Vagina (tissue), 2 donors: ENCODE data around the gene ADORA2A. TPM values are rescaled to one million over a fixed set of nuclear protein-coding genes. Genes with fewer than 3 reads are reported as not detected.

ENCODE experiments used
- DNase-seq, 2 donors: peaks; one replicate each; pipeline ENCODE4 v3.0.0-alpha.2; 2017; ENCODE audit errors: extremely low spot score in 2 of 2
- H3K27ac ChIP-seq: fragments of 200-600 bp; sonication (generic); one replicate; pipeline ENCODE4 v1.5.1; 2019
- H3K27me3 ChIP-seq: fragments of 200-600 bp; sonication (generic); one replicate; pipeline ENCODE4 v1.5.1; 2019
- H3K36me3 ChIP-seq, 2 donors: fragments of 200-600 bp; sonication (generic); one replicate each; pipeline ENCODE4 v1.5.1; 2017 to 2019
- H3K4me1 ChIP-seq: fragments of 200-600 bp; sonication (generic); one replicate; pipeline ENCODE4 v1.5.1; 2019
- H3K4me3 ChIP-seq, 2 donors: fragments of 200-600 bp; sonication (generic); 1 replicate in 1 of 2; 2 replicates in 1 of 2; pipeline ENCODE4 v1.5.1; 2016 to 2019
- H3K9me3 ChIP-seq: fragments of 200-600 bp; sonication (generic); one replicate; pipeline ENCODE4 v1.5.1; 2019
- CTCF ChIP-seq, 3 experiments: fragments of 450-650 bp in 2 of 3; fragments of 200-600 bp in 1 of 3; sonication (generic) in 1 of 3; IDR thresholded peaks; one replicate each; pipeline ENCODE4 v1.5.1; 2017 to 2019; ENCODE audit warnings: antibody characterized with exemption in 3 of 3, mild to moderate bottlenecking in 2 of 3, moderate library complexity in 2 of 3
- POLR2A ChIP-seq, 2 donors: fragments of 450-650 bp; IDR thresholded peaks; one replicate each; pipeline ENCODE4 v1.6.1; 2017; ENCODE audit warnings: antibody characterized with exemption in 2 of 2, mild to moderate bottlenecking in 2 of 2, moderate library complexity in 2 of 2
- POLR2AphosphoS5 ChIP-seq, 2 donors: sonication (generic); formaldehyde crosslinking; IDR thresholded peaks; one replicate each; pipeline ENCODE4 v1.9.0; 2017; ENCODE audit warnings: antibody characterized with exemption in 2 of 2, mild to moderate bottlenecking in 2 of 2, low read depth in 1 of 2; ENCODE audit not compliant: insufficient read depth in 1 of 2
- intact Hi-C: fragments of 100-400 bp; cut with DNase I; formaldehyde crosslinking; loops from one replicate; pipeline ENCODE4 v1.15.1; 2023
- total RNA-seq: library from RNA; depleted of rRNA; stranded (reverse); fragments of >200 nt; gene quantifications from one replicate; pipeline ENCODE4 v1.2.3, GENCODE V29; 2016

Gene ADORA2A
- total RNA-seq: 5.2 TPM

GRCh38 chr22:24427500-24428164 lies at the start of gene ADORA2A:
Gene ADORA2A, plus strand, starts transcription at chr22:24427599. Its CDS starts 5,806 bp downstream, at chr22:24433405.
- intact Hi-C loops: loop anchor here (10.0 kb wide), 1 partner anchor 103 kb away; no protein-coding TSS in a partner anchor

GRCh38 chr22:24379536-24379935 lies 47.9 kb upstream of the ADORA2A start:
- Histone ChIP-seq H3K27ac (no peak overlapping the region), H3K9me3 (no peaks in the 10 kb centered on the region), H3K36me3 (peaks cover 2 to 24% of the 10 kb centered on the region in 2 donors), H3K4me1 (no peaks in the 10 kb centered on the region), H3K27me3 (no peaks in the 10 kb centered on the region), H3K4me3 (no peak overlapping the region)
- TF ChIP-seq CTCF (IDR thresholded peaks at IDR 0.05) (no peak), POLR2AphosphoS5 (IDR thresholded peaks at IDR 0.05; ENCODE audit: insufficient read depth in 1 of 2, low read depth in 1 of 2) (no peak), POLR2A (IDR thresholded peaks at IDR 0.05) (no peak)
- intact Hi-C loops: no loop called here
- no peak for DNase-seq

More at GRCh38 chr22:24427500-24428164, at the start of gene ADORA2A:
- TF ChIP-seq POLR2AphosphoS5 (IDR thresholded peaks at IDR 0.05; ENCODE audit: insufficient read depth in 1 of 2, low read depth in 1 of 2): peak in 1 of 2 donors; percentile 44
- TF ChIP-seq POLR2A (IDR thresholded peaks at IDR 0.05): no peak
- H3K27me3 ChIP-seq: no peaks in the 10 kb centered on the region
- no peak for DNase-seq
- H3K36me3 ChIP-seq: no peaks in the 10 kb centered on the region
- peak within 1 kb of the TSS in 1 of 2 donors; percentile 17 for H3K4me3 ChIP-seq
- H3K27ac ChIP-seq: no peak within 1 kb of the TSS
- H3K9me3 ChIP-seq: no peaks in the 10 kb centered on the region
- peaks cover 31% of the 10 kb centered on the region for H3K4me1 ChIP-seq

GRCh38 chr22:24380220-24380904 lies 47.0 kb upstream of the ADORA2A start:
- Histone ChIP-seq H3K9me3 (no peaks in the 10 kb centered on the region), H3K36me3 (peaks cover 2 to 24% of the 10 kb centered on the region in 2 donors), H3K27ac (no peak overlapping the region), H3K27me3 (no peaks in the 10 kb centered on the region), H3K4me1 (no peaks in the 10 kb centered on the region), H3K4me3 (no peak overlapping the region)
- no peak for TF ChIP-seq POLR2A (IDR thresholded peaks at IDR 0.05)
- no peak for TF ChIP-seq CTCF (IDR thresholded peaks at IDR 0.05)
- no peak for TF ChIP-seq POLR2AphosphoS5 (IDR thresholded peaks at IDR 0.05; ENCODE audit: insufficient read depth in 1 of 2, low read depth in 1 of 2)
- DNase-seq: no peak
- intact Hi-C loops: no loop called here

GRCh38 chr22:24380905-24381230 lies 46.5 kb upstream of the ADORA2A start:
- Histone ChIP-seq H3K36me3 (peaks cover 2 to 24% of the 10 kb centered on the region in 2 donors), H3K27me3 (no peaks in the 10 kb centered on the region), H3K9me3 (no peaks in the 10 kb centered on the region), H3K4me3 (no peak overlapping the region), H3K27ac (no peak overlapping the region), H3K4me1 (no peaks in the 10 kb centered on the region)
- intact Hi-C loops: no loop called here
- no peak for TF ChIP-seq CTCF (IDR thresholded peaks at IDR 0.05)
- TF ChIP-seq POLR2A (IDR thresholded peaks at IDR 0.05): no peak
- TF ChIP-seq POLR2AphosphoS5 (IDR thresholded peaks at IDR 0.05; ENCODE audit: insufficient read depth in 1 of 2, low read depth in 1 of 2): no peak
- DNase-seq: no peak

- DNase-seq: no peak
- Histone ChIP-seq H3K27ac (no peak overlapping the region), H3K4me1 (no peaks in the 10 kb centered on the region), H3K9me3 (no peaks in the 10 kb centered on the region), H3K36me3 (peaks cover 0 to 10% of the 10 kb centered on the region in 2 donors), H3K4me3 (no peak overlapping the region), H3K27me3 (no peaks in the 10 kb centered on the region)
- TF ChIP-seq POLR2AphosphoS5 (IDR thresholded peaks at IDR 0.05; ENCODE audit: insufficient read depth in 1 of 2, low read depth in 1 of 2) (no peak), CTCF (IDR thresholded peaks at IDR 0.05) (no peak)
- intact Hi-C loops: no loop called here
Observed at GRCh38 chr22:24383061-24383460, 44.3 kb upstream of the ADORA2A start.
